SH-SY5Y (cell line): ENCODE results near the gene XIRP2.

Source experiments
- GATA2 ChIP-seq: IDR thresholded peaks from 2 replicates; pipeline ENCODE4 v1.6.1; 2011; ENCODE audit warnings: mild to moderate bottlenecking, low read depth, low read length
- GATA3 ChIP-seq: IDR thresholded peaks from 2 replicates; pipeline ENCODE4 v1.6.1; 2011; ENCODE audit warnings: low read depth, mild to moderate bottlenecking, low read length, moderate library complexity

GRCh38 chr2:167103757-167104133 is 215.5 kb downstream of the XIRP2 start:
- no peak for TF ChIP-seq GATA3
- TF ChIP-seq GATA2 = no peak
